Neural cell (in vitro differentiated cells): ENCODE results near the gene CNTNAP2. TPM values are rescaled to one million over a fixed set of nuclear protein-coding genes. Genes with fewer than 3 reads are reported as not detected.

Experiments
- H2AFZ ChIP-seq: fragments of 200-600, 300-800 bp; sonication (generic), shearing (Covaris generic); 2 replicates; pipeline ENCODE4 v1.6.0; 2014; ENCODE audit warnings: low read depth, mild to moderate bottlenecking, antibody characterized with exemption, low read length, moderate library complexity
- H3F3A ChIP-seq: fragments of 200-600 bp; shearing (Covaris generic); 2 replicates; pipeline ENCODE4 v1.6.1; 2016; ENCODE audit warnings: mild to moderate bottlenecking, moderate library complexity, mixed read lengths, antibody characterized with exemption, low read length; ENCODE audit not compliant: insufficient read depth, poor library complexity, severe bottlenecking
- H3K27ac ChIP-seq: fragments of 200-600, 300-800 bp; sonication (generic), shearing (Covaris generic); 2 replicates; pipeline ENCODE4 v1.5.1; 2014; ENCODE audit warnings: mild to moderate bottlenecking, low read length, moderate library complexity
- H3K27me3 ChIP-seq: fragments of 300-800, 200-600 bp; sonication (generic), shearing (Covaris generic); 2 replicates; pipeline ENCODE4 v1.6.0; 2014; ENCODE audit warnings: mild to moderate bottlenecking, low read depth, low read length, moderate library complexity; ENCODE audit not compliant: insufficient read depth
- H3K36me3 ChIP-seq: fragments of 300-800, 200-600 bp; sonication (generic), shearing (Covaris generic); 2 replicates; pipeline ENCODE4 v1.5.1; 2014; ENCODE audit warnings: mild to moderate bottlenecking, antibody characterized with exemption, low read length, moderate library complexity; ENCODE audit not compliant: insufficient read depth
- H3K4me2 ChIP-seq: fragments of 300-800, 200-600 bp; sonication (generic), shearing (Covaris generic); 2 replicates; pipeline ENCODE4 v1.6.0; 2014; ENCODE audit warnings: mild to moderate bottlenecking, low read length
- H3K4me3 ChIP-seq: fragments of 300-800, 200-600 bp; sonication (generic), shearing (Covaris generic); 2 replicates; pipeline ENCODE4 v1.5.1; 2014; ENCODE audit warnings: mild to moderate bottlenecking, low read length, moderate library complexity
- H3K79me2 ChIP-seq: fragments of 200-600 bp; shearing (Covaris generic); replicated peaks from 2 replicates; pipeline ENCODE4 v1.6.0; 2014; ENCODE audit warnings: mild to moderate bottlenecking, low read length, moderate library complexity; ENCODE audit not compliant: insufficient read depth
- H3K9ac ChIP-seq: fragments of 300-800, 200-600 bp; sonication (generic), shearing (Covaris generic); 2 replicates; pipeline ENCODE4 v1.6.1; 2016; ENCODE audit warnings: mild to moderate bottlenecking, low read length, mixed read lengths
- H3K9me2 ChIP-seq: fragments of 200-600 bp; shearing (Covaris generic); 2 replicates; pipeline ENCODE4 v1.6.1; 2016; ENCODE audit warnings: mild to moderate bottlenecking, low read length, mixed read lengths; ENCODE audit not compliant: insufficient read depth
- H3K9me3 ChIP-seq: fragments of 200-600, 300-800 bp; sonication (generic), shearing (Covaris generic); 2 replicates; pipeline ENCODE4 v1.6.1; 2016; ENCODE audit warnings: mild to moderate bottlenecking, mixed run types, low read length, moderate library complexity, mixed read lengths
- H4K20me1 ChIP-seq: fragments of 200-600 bp; shearing (Covaris generic); 2 replicates; pipeline ENCODE4 v1.6.1; 2016; ENCODE audit warnings: mild to moderate bottlenecking, mixed run types; ENCODE audit not compliant: insufficient read depth
- CTCF ChIP-seq: fragments of 450-650 bp; IDR thresholded peaks from 2 replicates; pipeline ENCODE4 v1.5.1; 2014; ENCODE audit warnings: antibody characterized with exemption, mild to moderate bottlenecking, moderate library complexity; ENCODE audit not compliant: poor library complexity, severe bottlenecking
- EP300 ChIP-seq: fragments of 450-650 bp; conservative IDR thresholded peaks from 2 replicates; pipeline ENCODE4 v1.6.1; 2014; ENCODE audit warnings: antibody characterized with exemption, mild to moderate bottlenecking, moderate library complexity; ENCODE audit not compliant: poor library complexity, severe bottlenecking
- EZH2 ChIP-seq: fragments of 200-600, 300-800 bp; shearing (Covaris generic), sonication (generic); IDR thresholded peaks from 2 replicates; pipeline ENCODE4 v1.6.1; 2014; ENCODE audit warnings: antibody characterized with exemption, low read length, borderline replicate concordance, mild to moderate bottlenecking; ENCODE audit not compliant: insufficient read depth, poor library complexity, severe bottlenecking
- MXI1 ChIP-seq: fragments of 450-650 bp; conservative IDR thresholded peaks from 2 replicates; pipeline ENCODE4 v1.6.1; 2014; ENCODE audit warnings: antibody characterized with exemption, mild to moderate bottlenecking; ENCODE audit not compliant: poor library complexity, severe bottlenecking
- POLR2AphosphoS5 ChIP-seq: IDR thresholded peaks from 2 replicates; pipeline ENCODE4 v1.6.1; 2012
- RAD21 ChIP-seq: fragments of 450-650 bp; conservative IDR thresholded peaks from 2 replicates; pipeline ENCODE4 v1.6.1; 2014; ENCODE audit warnings: antibody characterized with exemption, mild to moderate bottlenecking, moderate library complexity
- REST ChIP-seq: IDR thresholded peaks from 2 replicates; pipeline ENCODE4 v1.6.1; 2012; ENCODE audit warnings: borderline replicate concordance
- SMC3 ChIP-seq: fragments of 450-650 bp; conservative IDR thresholded peaks from 2 replicates; pipeline ENCODE4 v1.6.1; 2014; ENCODE audit warnings: antibody characterized with exemption, mild to moderate bottlenecking, moderate library complexity; ENCODE audit not compliant: poor library complexity
- TAF1 ChIP-seq: IDR thresholded peaks from 2 replicates; pipeline ENCODE4 v1.6.1; 2012; ENCODE audit warnings: low read depth
- polyA plus RNA-seq: library from polyadenylated mRNA; depleted of rRNA; stranded (reverse); fragments of >200 nt; gene quantifications from 2 replicates; pipeline ENCODE4 v1.2.3, GENCODE V29; 2014

CNTNAP2 gene
- polyA plus RNA-seq, 1 donor from 2014 or later: 276 TPM

- H3K27ac ChIP-seq: no peak overlapping the region
- TF ChIP-seq SMC3: no peak
- TF ChIP-seq REST: no peak
- TF ChIP-seq EP300: no peak
- TF ChIP-seq POLR2AphosphoS5: no peak
- TF ChIP-seq MXI1: no peak
- TF ChIP-seq RAD21: no peak
- no peak for TF ChIP-seq EZH2
- no peak for TF ChIP-seq TAF1
- TF ChIP-seq CTCF: no peak
- no peak overlapping the region for H3K9ac ChIP-seq
- no peaks in the 10 kb centered on the region for H3K27me3 ChIP-seq
- no peaks in the 10 kb centered on the region for H4K20me1 ChIP-seq
- H2AFZ ChIP-seq: no peak overlapping the region
- no peaks in the 10 kb centered on the region for H3K9me2 ChIP-seq
- H3K36me3 ChIP-seq: no peaks in the 10 kb centered on the region
- no peaks in the 10 kb centered on the region for H3F3A ChIP-seq
- no peaks in the 10 kb centered on the region for H3K9me3 ChIP-seq
- no peak overlapping the region for H3K4me3 ChIP-seq
- no peaks in the 10 kb centered on the region for H3K79me2 ChIP-seq
- H3K4me2 ChIP-seq: no peak overlapping the region
Measured at GRCh38 chr7:148026713-148027112, 1910.1 kb downstream of the CNTNAP2 start.

GRCh38 chr7:148028165-148028564 lies 1911.6 kb downstream of the CNTNAP2 start:
- H3K9me3 ChIP-seq: no peaks in the 10 kb centered on the region
- no peak overlapping the region for H3K4me3 ChIP-seq
- no peaks in the 10 kb centered on the region for H3K79me2 ChIP-seq
- no peaks in the 10 kb centered on the region for H3K36me3 ChIP-seq
- H3K9me2 ChIP-seq: no peaks in the 10 kb centered on the region
- H3K9ac ChIP-seq: no peak overlapping the region
- no peak overlapping the region for H3K4me2 ChIP-seq
- no peaks in the 10 kb centered on the region for H4K20me1 ChIP-seq
- TF ChIP-seq TAF1: no peak
- no peak for TF ChIP-seq RAD21
- no peak for TF ChIP-seq POLR2AphosphoS5
- no peak for TF ChIP-seq MXI1
- no peak for TF ChIP-seq REST
- TF ChIP-seq EP300: no peak
- H3K27ac ChIP-seq: no peak overlapping the region
- no peak overlapping the region for H2AFZ ChIP-seq
- H3F3A ChIP-seq: no peaks in the 10 kb centered on the region
- no peaks in the 10 kb centered on the region for H3K27me3 ChIP-seq
